ENCODE measurements around the gene ANO1.

Gene ANO1

GRCh38 chr11:70040452-70040851 lies 37.7 kb upstream of the ANO1 start:
- no peak for ATAC-seq
- TF ChIP-seq ESRRG (CRISPR knock-in tag; IDR thresholded peaks at IDR 0.05) (no peak), ZFP30 (CRISPR knock-in tag; IDR thresholded peaks at IDR 0.05) (no peak), ZC3H10 (CRISPR knock-in tag; IDR thresholded peaks at IDR 0.05) (no peak), BACH2 (CRISPR knock-in tag; IDR thresholded peaks at IDR 0.05; ENCODE audit: borderline replicate concordance) (no peak), TSHZ2 (CRISPR knock-in tag; IDR thresholded peaks at IDR 0.05) (no peak)

- ATAC-seq: no peak
- TF ChIP-seq ZC3H10 (CRISPR knock-in tag; IDR thresholded peaks at IDR 0.05) (no peak), ARNTL (CRISPR knock-in tag; IDR thresholded peaks at IDR 0.05; ENCODE audit: borderline replicate concordance, low read depth) (no peak), TOX (CRISPR knock-in tag; IDR thresholded peaks at IDR 0.05; ENCODE audit: borderline replicate concordance) (no peak), ZFP3 (CRISPR knock-in tag; IDR thresholded peaks at IDR 0.05) (no peak), OSR1 (CRISPR knock-in tag; IDR thresholded peaks at IDR 0.05) (no peak), SNAI2 (CRISPR knock-in tag; IDR thresholded peaks at IDR 0.05) (no peak), RARB (CRISPR knock-in tag; IDR thresholded peaks at IDR 0.05) (no peak), ZNF70 (CRISPR knock-in tag; IDR thresholded peaks at IDR 0.05) (no peak), ZNF8 (CRISPR knock-in tag; IDR thresholded peaks at IDR 0.05) (no peak), PPARA (CRISPR knock-in tag; IDR thresholded peaks at IDR 0.05; ENCODE audit: borderline replicate concordance) (no peak)
Observed at GRCh38 chr11:70040869-70041501, 37.1 kb upstream of the ANO1 start.

- no peak for ATAC-seq
- TF ChIP-seq SNAI2 (CRISPR knock-in tag; IDR thresholded peaks at IDR 0.05) (no peak), ZC3H10 (CRISPR knock-in tag; IDR thresholded peaks at IDR 0.05) (no peak), PPARA (CRISPR knock-in tag; IDR thresholded peaks at IDR 0.05; ENCODE audit: borderline replicate concordance) (no peak), ZFP30 (CRISPR knock-in tag; IDR thresholded peaks at IDR 0.05) (no peak), TCF4 (CRISPR knock-in tag; IDR thresholded peaks at IDR 0.05; ENCODE audit: borderline replicate concordance) (no peak), GLIS3 (CRISPR knock-in tag; IDR thresholded peaks at IDR 0.05) (no peak), ZNF8 (CRISPR knock-in tag; IDR thresholded peaks at IDR 0.05) (no peak), CREB5 (CRISPR knock-in tag; IDR thresholded peaks at IDR 0.05; ENCODE audit: low read depth) (no peak), ISL1 (CRISPR knock-in tag; IDR thresholded peaks at IDR 0.05) (no peak), BACH2 (CRISPR knock-in tag; IDR thresholded peaks at IDR 0.05; ENCODE audit: borderline replicate concordance) (no peak), CSDC2 (CRISPR knock-in tag; IDR thresholded peaks at IDR 0.05) (no peak), POU6F1 (CRISPR knock-in tag; IDR thresholded peaks at IDR 0.05; ENCODE audit: borderline replicate concordance, low read depth) (no peak), ARNTL (CRISPR knock-in tag; IDR thresholded peaks at IDR 0.05; ENCODE audit: borderline replicate concordance, low read depth) (no peak), ESRRG (CRISPR knock-in tag; IDR thresholded peaks at IDR 0.05) (no peak), ZFP3 (CRISPR knock-in tag; IDR thresholded peaks at IDR 0.05) (no peak), ZNF565 (CRISPR knock-in tag; conservative IDR thresholded peaks at IDR 0.05; ENCODE audit: low read depth) (no peak), CSRNP3 (CRISPR knock-in tag; IDR thresholded peaks at IDR 0.05) (no peak), ZNF70 (CRISPR knock-in tag; IDR thresholded peaks at IDR 0.05) (no peak)
Observed at GRCh38 chr11:70043482-70043881, 34.6 kb upstream of the ANO1 start.

Data from SK-N-SH treated with all-trans-retinoic acid at 6 μM for 48 hours (cell line).